ENCODE data around the gene RASGRF1.

GRCh38 chr15:78947506-78947905 is 143.1 kb downstream of the RASGRF1 start:
- TF ChIP-seq CTCF (IDR thresholded peaks at IDR 0.05): no peak
- no peak for TF ChIP-seq POLR2A (IDR thresholded peaks at IDR 0.05)
